HEK293 (cell line): Measurements from ENCODE around the gene PGM2.

Experiments
- KLF10 ChIP-seq: fragments of 450-650 bp; IDR thresholded peaks from 2 replicates; pipeline ENCODE4 v1.5.1; 2018; ENCODE audit warnings: missing biosample characterization, mild to moderate bottlenecking, missing genetic modification characterization
- KLF8 ChIP-seq: fragments of 450-650 bp; formaldehyde crosslinking; IDR thresholded peaks from 2 replicates; pipeline ENCODE4 v1.5.1; 2016; ENCODE audit warnings: missing biosample characterization, missing genetic modification characterization
- OSR2 ChIP-seq: fragments of 450-650 bp; formaldehyde crosslinking; IDR thresholded peaks from 2 replicates; pipeline ENCODE4 v1.5.1; 2016; ENCODE audit warnings: missing biosample characterization, missing genetic modification characterization
- PRDM6 ChIP-seq: fragments of 450-650 bp; formaldehyde crosslinking; IDR thresholded peaks from 2 replicates; pipeline ENCODE4 v1.5.1; 2017; ENCODE audit warnings: missing biosample characterization, missing genetic modification characterization
- SCRT1 ChIP-seq: fragments of 450-650 bp; formaldehyde crosslinking; IDR thresholded peaks from 2 replicates; pipeline ENCODE4 v1.5.1; 2016; ENCODE audit warnings: missing biosample characterization, missing genetic modification characterization, borderline replicate concordance
- SP3 ChIP-seq: fragments of 450-650 bp; formaldehyde crosslinking; IDR thresholded peaks from 2 replicates; pipeline ENCODE4 v1.5.1; 2016; ENCODE audit warnings: missing biosample characterization, missing genetic modification characterization
- TRIM28 ChIP-seq: IDR thresholded peaks from 2 replicates; pipeline ENCODE4 v1.6.1; 2011; ENCODE audit warnings: low read length, control low read depth, borderline replicate concordance
- ZBTB20 ChIP-seq: fragments of 450-650 bp; formaldehyde crosslinking; IDR thresholded peaks from 2 replicates; pipeline ENCODE4 v1.5.1; 2016; ENCODE audit warnings: missing biosample characterization, missing genetic modification characterization
- ZFHX2 ChIP-seq: fragments of 450-650 bp; formaldehyde crosslinking; conservative IDR thresholded peaks from 2 replicates; pipeline ENCODE4 v1.5.1; 2016; ENCODE audit warnings: missing biosample characterization, missing genetic modification characterization
- ZNF132 ChIP-seq: fragments of 450-650 bp; formaldehyde crosslinking; IDR thresholded peaks from 2 replicates; pipeline ENCODE4 v1.5.1; 2017; ENCODE audit warnings: missing biosample characterization, missing genetic modification characterization, borderline replicate concordance
- ZNF175 ChIP-seq: fragments of 450-650 bp; formaldehyde crosslinking; IDR thresholded peaks from 2 replicates; pipeline ENCODE4 v1.5.1; 2016; ENCODE audit warnings: missing biosample characterization, missing genetic modification characterization
- ZNF211 ChIP-seq: fragments of 450-650 bp; formaldehyde crosslinking; IDR thresholded peaks from 2 replicates; pipeline ENCODE4 v1.5.1; 2016; ENCODE audit warnings: low read depth, missing biosample characterization, missing genetic modification characterization
- ZNF26 ChIP-seq: fragments of 450-650 bp; formaldehyde crosslinking; IDR thresholded peaks from 2 replicates; pipeline ENCODE4 v1.5.1; 2016; ENCODE audit warnings: missing biosample characterization, missing genetic modification characterization
- ZNF266 ChIP-seq: fragments of 450-650 bp; formaldehyde crosslinking; IDR thresholded peaks from 2 replicates; pipeline ENCODE4 v1.5.1; 2016; ENCODE audit warnings: missing biosample characterization, missing genetic modification characterization, low read depth
- ZNF335 ChIP-seq: fragments of 450-650 bp; formaldehyde crosslinking; conservative IDR thresholded peaks from 2 replicates; pipeline ENCODE4 v1.5.1; 2016; ENCODE audit warnings: missing biosample characterization, missing genetic modification characterization
- ZNF354C ChIP-seq: fragments of 450-650 bp; formaldehyde crosslinking; IDR thresholded peaks from 2 replicates; pipeline ENCODE4 v1.5.1; 2016; ENCODE audit warnings: missing biosample characterization, missing genetic modification characterization, low read depth, borderline replicate concordance
- ZNF366 ChIP-seq: fragments of 450-650 bp; formaldehyde crosslinking; conservative IDR thresholded peaks from 2 replicates; pipeline ENCODE4 v1.5.1; 2016; ENCODE audit warnings: missing biosample characterization, missing genetic modification characterization
- ZNF404 ChIP-seq: fragments of 450-650 bp; formaldehyde crosslinking; IDR thresholded peaks from 2 replicates; pipeline ENCODE4 v1.5.1; 2017; ENCODE audit warnings: missing biosample characterization, missing genetic modification characterization
- ZNF48 ChIP-seq: fragments of 450-650 bp; formaldehyde crosslinking; IDR thresholded peaks from 2 replicates; pipeline ENCODE4 v1.5.1; 2016; ENCODE audit warnings: missing biosample characterization, missing genetic modification characterization
- ZNF501 ChIP-seq: fragments of 450-650 bp; formaldehyde crosslinking; IDR thresholded peaks from 2 replicates; pipeline ENCODE4 v1.5.1; 2016; ENCODE audit warnings: missing biosample characterization, missing genetic modification characterization
- ZNF548 ChIP-seq: fragments of 450-650 bp; formaldehyde crosslinking; IDR thresholded peaks from 2 replicates; pipeline ENCODE4 v1.5.1; 2016; ENCODE audit warnings: missing biosample characterization, missing genetic modification characterization
- ZNF626 ChIP-seq: fragments of 450-650 bp; sonication (Bioruptor Pico); formaldehyde crosslinking; IDR thresholded peaks from 2 replicates; pipeline ENCODE4 v1.5.1; 2018; ENCODE audit warnings: missing biosample characterization, missing genetic modification characterization, inconsistent platforms
- ZNF645 ChIP-seq: fragments of 450-650 bp; formaldehyde crosslinking; IDR thresholded peaks from 2 replicates; pipeline ENCODE4; 2016; ENCODE audit warnings: missing biosample characterization, missing genetic modification characterization
- ZNF660 ChIP-seq: fragments of 450-650 bp; IDR thresholded peaks from 2 replicates; pipeline ENCODE4 v1.5.1; 2018; ENCODE audit warnings: missing biosample characterization, mild to moderate bottlenecking, missing genetic modification characterization
- ZNF692 ChIP-seq: fragments of 450-650 bp; formaldehyde crosslinking; IDR thresholded peaks from 2 replicates; pipeline ENCODE4 v1.5.1; 2016; ENCODE audit warnings: missing biosample characterization, missing genetic modification characterization
- ZNF843 ChIP-seq: fragments of 450-650 bp; formaldehyde crosslinking; IDR thresholded peaks from 2 replicates; pipeline ENCODE4 v1.5.1; 2016; ENCODE audit warnings: missing biosample characterization, missing genetic modification characterization
- ZSCAN23 ChIP-seq: fragments of 450-650 bp; formaldehyde crosslinking; IDR thresholded peaks from 2 replicates; pipeline ENCODE4 v1.5.1; 2016; ENCODE audit warnings: missing biosample characterization, missing genetic modification characterization
- ZSCAN30 ChIP-seq: fragments of 450-650 bp; IDR thresholded peaks from 2 replicates; pipeline ENCODE4 v1.5.1; 2018; ENCODE audit warnings: missing biosample characterization, mild to moderate bottlenecking, missing genetic modification characterization, moderate library complexity
- TF ChIP-seq, protein P1 (sequence below): fragments of 450-650 bp; formaldehyde crosslinking; IDR thresholded peaks from 2 replicates; pipeline ENCODE4 v1.5.1; 2017; ENCODE audit warnings: missing biosample characterization, missing genetic modification characterization
- TF ChIP-seq, protein P2 (sequence below): fragments of 450-650 bp; formaldehyde crosslinking; IDR thresholded peaks from 2 replicates; pipeline ENCODE4 v1.5.1; 2017; ENCODE audit warnings: missing biosample characterization, missing genetic modification characterization

Gene PGM2

GRCh38 chr4:37826295-37827029 is at the start of gene PGM2 (continued):
- TF ChIP-seq SP3: peak; percentile 88
- TF ChIP-seq ZNF692 (tag by site-specific recombination): 0 out of 2 replicates have a peak, but pooled peaks have one; percentile 13
- TF ChIP-seq ZFHX2: peak; percentile 96
- TF ChIP-seq, protein P1, sequence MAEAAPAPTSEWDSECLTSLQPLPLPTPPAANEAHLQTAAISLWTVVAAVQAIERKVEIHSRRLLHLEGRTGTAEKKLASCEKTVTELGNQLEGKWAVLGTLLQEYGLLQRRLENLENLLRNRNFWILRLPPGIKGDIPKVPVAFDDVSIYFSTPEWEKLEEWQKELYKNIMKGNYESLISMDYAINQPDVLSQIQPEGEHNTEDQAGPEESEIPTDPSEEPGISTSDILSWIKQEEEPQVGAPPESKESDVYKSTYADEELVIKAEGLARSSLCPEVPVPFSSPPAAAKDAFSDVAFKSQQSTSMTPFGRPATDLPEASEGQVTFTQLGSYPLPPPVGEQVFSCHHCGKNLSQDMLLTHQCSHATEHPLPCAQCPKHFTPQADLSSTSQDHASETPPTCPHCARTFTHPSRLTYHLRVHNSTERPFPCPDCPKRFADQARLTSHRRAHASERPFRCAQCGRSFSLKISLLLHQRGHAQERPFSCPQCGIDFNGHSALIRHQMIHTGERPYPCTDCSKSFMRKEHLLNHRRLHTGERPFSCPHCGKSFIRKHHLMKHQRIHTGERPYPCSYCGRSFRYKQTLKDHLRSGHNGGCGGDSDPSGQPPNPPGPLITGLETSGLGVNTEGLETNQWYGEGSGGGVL: peak; percentile 46; the same call in 1 of the 2 replicates
- TF ChIP-seq ZSCAN23: no peak
- TF ChIP-seq ZBTB20 (tag by site-specific recombination): peak; percentile 69
- TF ChIP-seq ZNF26: no peak
- TF ChIP-seq ZNF266 (tag by site-specific recombination): no peak
- TF ChIP-seq ZNF404 (tag by site-specific recombination): no peak
- TF ChIP-seq SCRT1: no peak
- TF ChIP-seq ZNF48 (tag by site-specific recombination): no peak
- peak; percentile 93 for TF ChIP-seq ZNF335
- TF ChIP-seq ZNF626: no peak
- TF ChIP-seq ZNF645 (tag by site-specific recombination): no peak
- peak; percentile 75; the same call in 1 of the 2 replicates for TF ChIP-seq ZNF501 (tag by site-specific recombination)
- no peak for TF ChIP-seq PRDM6 (tag by site-specific recombination)
- TF ChIP-seq ZNF132 (tag by site-specific recombination): no peak
- TF ChIP-seq ZNF354C (tag by site-specific recombination): no peak
- TF ChIP-seq KLF8 (tag by site-specific recombination): peak; percentile 67; the same call in 1 of the 2 replicates
- TF ChIP-seq ZNF366 (tag by site-specific recombination): peak; percentile 54; the same call in 1 of the 2 replicates
- 0 out of 2 replicates have a peak, but pooled peaks have one; percentile 22 for TF ChIP-seq ZNF660 (tag by site-specific recombination)
- TF ChIP-seq ZSCAN30 (tag by site-specific recombination): 0 out of 2 replicates have a peak, but pooled peaks have one; percentile 27
- peak; percentile 58 for TF ChIP-seq OSR2 (tag by site-specific recombination)
- TF ChIP-seq ZNF843 (tag by site-specific recombination): peak; percentile 31
- TF ChIP-seq ZNF175: no peak
- TF ChIP-seq ZNF211 (tag by site-specific recombination): no peak
- no peak for TF ChIP-seq TRIM28
- no peak for TF ChIP-seq ZNF548 (tag by site-specific recombination)
- TF ChIP-seq, protein P2, sequence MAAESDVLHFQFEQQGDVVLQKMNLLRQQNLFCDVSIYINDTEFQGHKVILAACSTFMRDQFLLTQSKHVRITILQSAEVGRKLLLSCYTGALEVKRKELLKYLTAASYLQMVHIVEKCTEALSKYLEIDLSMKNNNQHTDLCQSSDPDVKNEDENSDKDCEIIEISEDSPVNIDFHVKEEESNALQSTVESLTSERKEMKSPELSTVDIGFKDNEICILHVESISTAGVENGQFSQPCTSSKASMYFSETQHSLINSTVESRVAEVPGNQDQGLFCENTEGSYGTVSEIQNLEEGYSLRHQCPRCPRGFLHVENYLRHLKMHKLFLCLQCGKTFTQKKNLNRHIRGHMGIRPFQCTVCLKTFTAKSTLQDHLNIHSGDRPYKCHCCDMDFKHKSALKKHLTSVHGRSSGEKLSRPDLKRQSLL (tag by site-specific recombination): no peak
- no peak; the same call in 1 of the 2 replicates for TF ChIP-seq KLF10 (tag by site-specific recombination)
